CD4-positive, alpha-beta T cell treated with Interleukin-10 for 1 hour (primary cell): ENCODE results near the gene CHN2.

Experiments
- DNase-seq: peaks from one replicate; pipeline ENCODE4 v3.0.0-alpha.2; 2020

CHN2 gene

DNA sequence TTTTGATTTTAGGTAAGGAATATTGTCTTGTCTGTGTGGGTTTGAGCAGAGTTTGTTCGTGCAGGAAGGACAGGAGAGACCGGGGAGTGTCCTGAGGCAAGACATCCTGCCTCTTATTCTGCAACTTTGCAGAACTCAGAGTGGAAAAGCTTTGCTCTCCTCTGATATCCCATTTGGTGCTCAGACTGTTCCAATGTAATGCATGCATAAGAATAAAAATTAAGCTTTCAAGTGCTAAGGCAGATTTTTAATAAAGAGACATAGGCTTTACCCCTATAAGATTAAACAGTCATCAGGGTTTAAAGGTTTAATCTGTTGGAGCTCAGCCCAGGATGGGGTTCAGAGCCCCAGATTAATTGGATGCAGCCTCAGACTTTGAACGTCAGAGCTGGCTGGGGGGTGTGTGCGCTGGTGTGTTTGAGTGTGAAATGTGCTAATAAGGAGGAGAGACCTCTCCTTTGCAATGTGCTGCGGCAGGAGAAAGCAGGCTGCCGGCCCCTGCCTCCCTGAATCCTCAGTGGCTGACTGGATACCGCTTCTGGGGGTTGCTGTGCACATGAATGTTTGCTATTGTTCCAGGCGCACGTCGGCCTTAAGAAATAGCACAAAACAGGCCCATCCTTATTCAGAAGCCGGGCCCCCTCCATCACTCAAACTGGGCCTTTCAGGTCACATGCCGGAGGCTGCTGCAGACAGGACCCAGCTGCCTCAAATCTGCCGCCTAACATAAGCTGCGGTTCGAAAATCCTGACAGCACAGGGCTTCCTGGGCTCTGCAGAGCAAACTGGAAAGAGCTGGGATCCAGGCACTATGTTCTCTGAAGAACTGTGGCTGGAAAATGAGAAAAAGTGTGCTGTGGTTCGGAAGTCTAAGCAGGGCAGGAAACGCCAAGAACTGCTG lies 285.0 kb downstream of the CHN2 start:
- DNase-seq, result no peak

- DNase-seq, result no peak
Observed at GRCh38 chr7:29480451-29480850, 285.9 kb downstream of the CHN2 start.

DNA sequence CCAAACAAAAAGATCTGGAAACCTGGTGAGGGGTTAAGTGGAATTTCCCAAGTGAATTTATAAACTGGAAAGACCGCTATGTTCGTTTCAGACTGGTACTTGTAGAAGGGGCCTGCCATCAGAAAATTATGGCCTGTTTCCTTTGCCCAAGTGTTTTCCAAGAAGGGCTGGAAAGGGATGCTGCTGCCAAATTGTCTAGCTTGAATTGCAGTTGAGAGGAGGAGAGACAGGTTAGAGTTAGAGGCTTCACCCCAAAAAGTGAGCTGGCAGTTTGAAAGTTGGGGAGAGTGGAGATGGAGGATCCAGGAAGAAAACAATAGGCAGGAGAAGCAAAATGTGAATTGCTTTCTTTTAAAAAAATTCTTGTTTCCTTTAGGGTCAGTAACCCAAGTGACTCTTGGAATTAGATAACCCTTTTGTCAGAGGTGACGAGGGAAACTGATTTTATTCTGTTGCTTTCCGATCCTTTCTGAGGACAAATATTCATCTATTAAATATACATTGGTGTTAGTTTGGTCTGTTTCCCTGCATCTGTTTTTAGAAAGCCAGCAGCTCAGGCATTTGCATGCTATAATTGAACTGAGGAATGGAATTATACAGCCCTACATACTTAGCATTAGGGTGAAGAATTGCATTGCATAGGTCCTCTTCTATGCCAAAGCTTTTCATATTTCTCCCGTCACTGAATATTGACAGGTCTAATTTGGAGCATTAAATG lies 286.5 kb downstream of the CHN2 start:
- no peak for DNase-seq

DNA sequence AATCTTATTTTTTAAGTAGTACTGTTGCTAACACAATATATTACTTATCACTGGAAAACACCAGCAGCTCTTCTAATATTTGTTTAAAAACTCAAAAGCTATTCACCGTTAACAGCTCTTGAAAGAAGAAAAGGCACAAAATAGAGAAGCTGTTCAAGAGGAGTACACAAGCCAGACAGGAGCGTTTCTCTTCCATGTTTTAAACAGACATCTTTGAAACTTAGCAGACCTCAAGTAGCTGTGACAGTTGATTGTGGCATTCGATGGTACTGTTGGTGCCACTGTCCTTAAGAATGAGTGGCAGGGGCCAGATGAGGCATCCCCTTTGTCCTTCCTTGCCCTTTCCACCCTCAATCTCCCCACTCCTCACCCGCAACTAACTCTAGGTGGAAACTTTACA lies 287.5 kb downstream of the CHN2 start:
- no peak for DNase-seq

DNA sequence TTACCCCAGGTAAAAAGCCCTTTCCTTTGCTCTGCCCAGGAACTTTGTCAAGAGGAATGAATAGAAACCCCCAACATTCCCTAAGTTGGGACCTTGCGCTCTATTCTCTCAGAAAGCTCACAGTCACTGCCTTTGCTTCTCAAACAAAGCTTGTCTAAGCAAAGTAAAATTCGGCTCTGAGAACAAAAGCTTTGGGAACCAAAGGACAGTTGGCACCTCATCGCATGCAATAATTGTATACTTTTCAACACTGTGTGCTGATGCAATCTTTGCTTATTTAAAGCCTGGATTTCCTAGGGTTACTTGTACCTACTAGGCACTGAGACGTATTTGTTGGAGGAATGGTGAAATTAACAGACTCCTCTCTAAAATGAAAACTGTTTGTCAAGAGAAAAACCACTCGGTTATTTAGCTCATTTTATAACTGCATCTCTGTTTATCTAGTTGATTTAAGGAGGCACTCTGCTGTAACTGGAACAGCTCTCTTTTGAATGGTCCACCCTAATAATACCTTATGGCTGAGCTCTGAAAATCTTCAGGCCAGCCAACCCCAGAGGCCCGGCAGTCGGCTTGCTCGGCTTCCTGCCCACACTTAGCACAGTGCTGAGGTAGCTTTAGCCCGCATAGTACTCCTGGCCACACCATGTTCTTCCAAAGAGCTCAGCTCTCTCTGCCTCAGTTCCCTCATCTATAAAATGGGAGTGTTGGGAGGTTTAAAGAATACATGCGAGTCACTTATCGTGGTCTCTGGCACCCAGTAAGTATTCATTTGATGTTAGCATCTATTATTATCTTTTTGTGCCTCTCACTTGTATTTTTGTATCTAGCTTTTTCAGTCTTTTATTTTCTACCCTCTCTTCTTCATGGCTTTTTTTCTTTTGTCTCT lies 288.9 kb downstream of the CHN2 start:
- no peak for DNase-seq

DNA sequence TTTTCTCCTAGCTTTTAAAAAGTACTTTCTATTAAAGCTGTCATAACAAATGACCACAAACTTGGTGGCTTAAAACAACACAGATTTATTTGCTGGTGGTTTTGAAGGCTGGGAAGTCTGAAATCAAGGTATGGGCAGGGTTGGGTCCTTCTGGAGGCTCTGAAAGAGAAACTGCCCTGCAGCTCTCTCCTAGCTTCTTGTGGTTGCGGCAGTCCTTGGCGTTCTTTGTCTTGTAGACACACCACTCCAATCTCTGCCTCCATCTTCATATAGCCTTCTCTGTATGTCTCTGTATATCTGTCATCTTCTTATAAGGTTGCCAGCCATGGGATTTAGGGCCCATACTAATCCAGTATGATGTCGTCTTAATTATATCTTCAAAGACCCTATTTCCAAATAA lies 289.7 kb downstream of the CHN2 start:
- DNase-seq, result no peak

- DNase-seq, result no peak
Observed at GRCh38 chr7:29485339-29486190, 291.0 kb downstream of the CHN2 start.

DNA sequence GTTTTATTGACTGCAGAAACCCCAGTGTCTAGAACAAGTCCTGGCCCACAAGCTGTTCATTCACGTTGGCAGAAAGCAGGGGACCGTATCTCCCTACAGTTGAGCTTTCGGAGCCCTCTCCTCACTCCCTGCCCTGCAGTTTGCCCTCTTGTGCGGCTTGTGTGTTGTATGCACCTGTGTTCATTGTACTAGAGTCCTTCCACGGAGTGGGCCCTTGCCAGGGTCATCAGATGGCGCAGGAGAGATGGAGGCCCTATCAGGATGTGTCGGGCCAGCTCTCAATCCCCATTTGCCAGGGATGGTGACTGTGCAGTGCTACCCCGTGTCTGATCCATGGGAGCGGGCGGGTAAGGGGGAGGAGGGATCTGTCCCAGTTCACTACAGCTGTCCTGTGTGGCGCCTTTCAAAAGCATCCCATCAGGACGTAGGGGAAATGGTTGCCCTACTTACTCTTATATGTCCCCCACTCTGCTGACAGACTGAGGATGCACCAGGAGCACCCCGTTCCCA lies 291.7 kb downstream of the CHN2 start:
- no peak for DNase-seq

GRCh38 chr7:29487424-29487823 lies 292.8 kb downstream of the CHN2 start:
- no peak for DNase-seq

GRCh38 chr7:29488203-29488970 lies 293.8 kb downstream of the CHN2 start:
- no peak for DNase-seq

GRCh38 chr7:29488977-29489376 lies 294.4 kb downstream of the CHN2 start:
- DNase-seq, result no peak

DNA sequence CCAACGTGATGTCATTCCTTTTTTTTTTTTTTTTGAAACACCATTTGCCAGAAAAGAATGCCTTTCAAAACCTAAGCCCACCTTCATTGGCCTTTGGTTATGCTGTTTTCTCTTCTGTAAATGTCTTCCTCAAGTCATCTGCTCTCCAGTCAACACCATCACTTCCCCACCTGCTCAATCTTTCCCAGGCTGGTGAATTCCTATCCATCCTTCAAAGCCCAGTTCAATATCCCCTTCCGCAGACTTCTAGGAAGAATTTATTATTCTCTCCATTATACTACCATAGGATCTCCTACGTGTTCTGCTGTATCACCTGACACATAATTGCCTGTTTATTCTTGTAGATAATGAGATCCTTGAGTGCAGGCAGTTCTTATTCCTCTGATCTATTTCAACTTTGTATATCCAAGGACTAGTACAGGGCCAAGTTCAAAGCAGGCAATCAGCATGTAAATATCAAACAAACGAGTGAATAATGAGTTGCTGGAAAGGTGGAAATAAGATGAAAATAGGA lies 295.6 kb downstream of the CHN2 start:
- no peak for DNase-seq

DNA sequence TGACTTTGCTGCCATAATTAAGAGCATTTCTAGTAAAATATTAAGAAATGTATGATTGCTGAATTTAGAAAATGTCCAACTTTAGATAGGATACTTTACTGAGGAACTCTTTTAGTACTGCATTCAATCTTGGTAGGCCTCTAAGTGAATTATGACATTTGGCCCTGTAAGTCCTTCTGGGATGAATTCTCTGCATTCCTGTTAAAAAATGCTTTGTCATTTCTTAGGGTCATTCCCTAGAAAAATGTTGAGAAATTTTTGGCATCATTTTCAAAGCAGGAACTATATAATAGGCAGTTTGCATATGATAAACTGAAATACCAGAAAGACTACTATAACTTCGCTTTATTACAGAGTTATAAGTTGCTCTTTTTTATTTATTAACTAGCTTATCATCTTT lies 299.8 kb downstream of the CHN2 start:
- DNase-seq, result no peak

DNA sequence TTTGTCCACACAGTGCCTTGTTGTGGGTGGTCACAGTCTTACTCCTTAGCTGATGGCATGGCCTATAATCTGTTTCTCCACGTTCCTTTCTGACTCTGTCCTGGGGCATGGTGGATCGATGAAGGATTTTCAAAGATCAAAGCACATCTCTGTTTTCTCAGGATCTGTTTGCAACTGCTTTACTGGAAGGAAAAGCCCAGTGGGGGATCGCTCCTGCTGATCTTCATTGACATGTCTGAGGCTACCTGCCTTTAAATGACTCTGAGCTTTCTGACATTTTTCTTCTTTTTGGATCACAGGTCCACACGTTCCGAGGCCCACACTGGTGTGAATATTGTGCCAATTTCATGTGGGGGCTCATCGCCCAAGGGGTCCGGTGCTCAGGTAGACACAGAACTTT lies 301.1 kb downstream of the CHN2 start:
- DNase-seq, result no peak

GRCh38 chr7:29496355-29497020 lies 301.9 kb downstream of the CHN2 start:
- no peak for DNase-seq

- DNase-seq, result no peak
Observed at GRCh38 chr7:29499932-29500331, 305.4 kb downstream of the CHN2 start.

- DNase-seq, result no peak
Observed at GRCh38 chr7:29500719-29501118, 306.1 kb downstream of the CHN2 start.

DNA sequence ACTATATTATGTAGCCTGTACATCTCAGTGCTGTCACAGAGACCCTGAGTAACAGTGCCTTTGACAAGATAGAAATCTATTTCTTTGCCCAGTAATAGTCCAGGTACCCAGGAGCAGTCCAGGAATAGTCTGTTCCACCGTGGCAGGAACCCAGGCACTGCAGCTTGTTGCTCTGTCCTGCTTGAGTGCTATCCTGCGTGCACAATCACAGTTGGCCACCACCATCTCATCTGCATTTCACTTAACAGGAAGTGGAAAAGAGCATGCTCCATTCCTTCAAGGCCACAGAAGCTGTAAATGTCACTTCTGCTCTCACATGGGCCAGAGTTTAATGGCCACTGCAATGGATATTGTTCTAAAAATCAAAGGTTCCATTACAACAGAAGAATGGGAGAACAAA lies 307.6 kb downstream of the CHN2 start:
- no peak for DNase-seq

- no peak for DNase-seq
Observed at GRCh38 chr7:29505931-29506330, 311.4 kb downstream of the CHN2 start.

GRCh38 chr7:29508608-29509007 lies 314.0 kb downstream of the CHN2 start:
- DNase-seq, result no peak
